ENCODE results near the gene ADGRB3.

DNA sequence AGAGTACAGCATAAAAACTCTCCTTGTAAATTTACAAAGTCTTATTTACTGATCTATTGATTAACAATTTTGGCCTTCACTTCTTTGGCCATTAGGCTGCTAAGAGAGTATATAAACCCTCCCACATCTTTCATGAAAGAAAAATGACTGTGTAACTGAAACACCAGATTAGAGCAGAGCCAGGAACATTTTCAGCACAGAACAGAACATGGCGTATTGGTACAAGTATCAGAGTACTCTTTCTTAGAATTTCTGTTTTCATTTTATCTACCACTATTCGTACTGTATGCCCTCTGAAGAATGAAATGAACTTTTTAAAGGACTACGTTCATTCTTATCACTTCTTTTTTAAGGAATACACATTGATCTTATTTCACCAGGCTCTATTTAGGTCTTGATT is 550.2 kb downstream of the ADGRB3 start:
- TF ChIP-seq, protein P1, sequence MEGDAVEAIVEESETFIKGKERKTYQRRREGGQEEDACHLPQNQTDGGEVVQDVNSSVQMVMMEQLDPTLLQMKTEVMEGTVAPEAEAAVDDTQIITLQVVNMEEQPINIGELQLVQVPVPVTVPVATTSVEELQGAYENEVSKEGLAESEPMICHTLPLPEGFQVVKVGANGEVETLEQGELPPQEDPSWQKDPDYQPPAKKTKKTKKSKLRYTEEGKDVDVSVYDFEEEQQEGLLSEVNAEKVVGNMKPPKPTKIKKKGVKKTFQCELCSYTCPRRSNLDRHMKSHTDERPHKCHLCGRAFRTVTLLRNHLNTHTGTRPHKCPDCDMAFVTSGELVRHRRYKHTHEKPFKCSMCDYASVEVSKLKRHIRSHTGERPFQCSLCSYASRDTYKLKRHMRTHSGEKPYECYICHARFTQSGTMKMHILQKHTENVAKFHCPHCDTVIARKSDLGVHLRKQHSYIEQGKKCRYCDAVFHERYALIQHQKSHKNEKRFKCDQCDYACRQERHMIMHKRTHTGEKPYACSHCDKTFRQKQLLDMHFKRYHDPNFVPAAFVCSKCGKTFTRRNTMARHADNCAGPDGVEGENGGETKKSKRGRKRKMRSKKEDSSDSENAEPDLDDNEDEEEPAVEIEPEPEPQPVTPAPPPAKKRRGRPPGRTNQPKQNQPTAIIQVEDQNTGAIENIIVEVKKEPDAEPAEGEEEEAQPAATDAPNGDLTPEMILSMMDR (IDR thresholded peaks at IDR 0.05; ENCODE audit: low read length) = no peak
- no peak for TF ChIP-seq EZH2 (IDR thresholded peaks at IDR 0.05; ENCODE audit: borderline replicate concordance, low read length)
